GM19193 (cell line): Measurements from ENCODE around the gene OR2S2.

Experiments used
- POLR2A ChIP-seq: IDR thresholded peaks from 4 replicates; pipeline ENCODE4 v1.6.1; 2011; ENCODE audit not compliant: insufficient read depth, insufficient read length; ENCODE audit errors: extremely low read depth

The OR2S2 gene

GRCh38 chr9:35908504-35909125 is 49.3 kb downstream of the OR2S2 start:
- no peak for TF ChIP-seq POLR2A

DNA sequence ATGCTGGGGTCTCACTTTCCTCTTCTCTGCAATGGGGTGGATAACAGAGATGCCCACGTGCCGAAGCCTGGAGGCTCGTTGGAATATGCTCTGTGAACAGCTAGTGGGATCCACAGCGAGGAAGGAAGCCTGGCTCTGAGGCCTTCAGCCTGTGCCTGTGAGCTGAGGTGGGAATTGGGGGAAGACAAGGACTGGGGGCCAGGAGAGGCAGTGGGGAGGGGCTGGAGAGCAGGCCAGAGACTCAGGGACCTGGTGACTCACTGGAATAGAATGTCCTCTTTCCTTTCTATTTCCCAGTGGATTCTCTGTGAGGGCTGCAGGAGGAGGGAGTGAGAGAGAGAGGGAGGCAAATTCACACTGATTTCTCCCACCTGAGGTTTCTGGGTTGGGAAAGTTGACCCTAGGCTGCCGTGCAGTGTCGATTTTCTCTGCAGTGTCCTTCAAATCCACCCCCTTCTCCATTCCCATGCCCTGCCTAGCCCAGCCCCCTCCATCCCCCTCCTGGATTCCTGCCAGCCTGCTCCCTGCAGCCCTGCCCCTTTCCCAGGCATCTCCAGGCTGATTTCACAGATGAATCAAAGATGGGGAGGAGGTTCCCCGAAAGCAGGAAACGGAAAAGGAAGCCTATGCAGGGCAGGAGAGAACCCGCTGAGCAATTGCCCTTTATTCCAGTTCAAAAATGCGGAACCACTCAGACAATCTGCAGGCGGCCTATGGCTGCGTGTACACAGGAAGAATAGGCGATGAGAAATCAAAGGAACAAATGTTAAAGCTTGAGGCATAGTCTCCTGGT is 50.0 kb downstream of the OR2S2 start:
- TF ChIP-seq POLR2A = no peak
